ENCODE results near the gene GRB2. TPM values are rescaled to one million over a fixed set of nuclear protein-coding genes. Genes with fewer than 3 reads are reported as not detected.

Gene GRB2
- total RNA-seq, 1 experiment from 2014 or later: 148 TPM

GRCh38 chr17:75387771-75388170, 17.7 kb downstream of the GRB2 start:
- no peak for DNase-seq (ENCODE audit: low read depth, low spot score)
- no peak for TF ChIP-seq CTCF (IDR thresholded peaks at IDR 0.05)
- ChIA-PET POLR2A (no interaction called here), CTCF (no interaction called here)
- intact Hi-C loops (cut with micrococcal nuclease; ENCODE audit: unreplicated experiment) (no loop called here), in situ Hi-C loops (cut with HindIII; ENCODE audit: low pct_unique_long_range_greater_than_20kb, low sequenced_read_pairs) (no loop called here)
- Histone ChIP-seq H3K4me1 (ENCODE audit: control insufficient read depth, insufficient read depth, low read length) (peaks cover 29% of the 10 kb centered on the region), H3K27ac (ENCODE audit: low read length) (no peak overlapping the region), H3K27me3 (ENCODE audit: control insufficient read depth, insufficient read depth, low read length) (no peaks in the 10 kb centered on the region), H3K4me3 (ENCODE audit: low read depth in 2 of 2, low read length in 2 of 2) (no peak overlapping the region), H3K9me3 (ENCODE audit: control insufficient read depth, insufficient read depth, low read depth, low read length) (no peaks in the 10 kb centered on the region), H3K36me3 (ENCODE audit: control insufficient read depth, insufficient read depth, low read length) (peaks cover 6% of the 10 kb centered on the region; the same call in 1 of the 2 replicates)
- BruUV-seq (replicated peaks): no TSS peak
- no peak for ATAC-seq

- Histone ChIP-seq H3K9me3 (ENCODE audit: control insufficient read depth, insufficient read depth, low read depth, low read length) (no peaks in the 10 kb centered on the region), H3K27me3 (ENCODE audit: control insufficient read depth, insufficient read depth, low read length) (no peaks in the 10 kb centered on the region), H3K36me3 (ENCODE audit: control insufficient read depth, insufficient read depth, low read length) (0 out of 2 replicates have a peak, but pooled peaks cover 6% of the 10 kb centered on the region), H3K27ac (ENCODE audit: low read length) (no peak overlapping the region), H3K4me3 (ENCODE audit: low read depth in 2 of 2, low read length in 2 of 2) (no peak overlapping the region), H3K4me1 (ENCODE audit: control insufficient read depth, insufficient read depth, low read length) (peaks cover 18% of the 10 kb centered on the region; the same call in 1 of the 2 replicates)
- intact Hi-C loops (cut with micrococcal nuclease; ENCODE audit: unreplicated experiment) (no loop called here), in situ Hi-C loops (cut with HindIII; ENCODE audit: low pct_unique_long_range_greater_than_20kb, low sequenced_read_pairs) (no loop called here)
- ChIA-PET POLR2A (no interaction called here), CTCF (interaction anchor here (0.6 kb wide), 1 partner anchor 10 kb away, joined by 4 read pairs; no protein-coding TSS in a partner anchor)
- BruUV-seq (replicated peaks): no TSS peak
- no peak for DNase-seq (ENCODE audit: low read depth, low spot score)
- TF ChIP-seq CTCF (IDR thresholded peaks at IDR 0.05) (no peak), TCF7L2 (IDR thresholded peaks at IDR 0.05; ENCODE audit: low read depth, low read length) (no peak), SIN3A (IDR thresholded peaks at IDR 0.05; ENCODE audit: borderline replicate concordance, insufficient read depth, low read depth, low read length) (no peak)
- TF ChIP-seq, protein P1, sequence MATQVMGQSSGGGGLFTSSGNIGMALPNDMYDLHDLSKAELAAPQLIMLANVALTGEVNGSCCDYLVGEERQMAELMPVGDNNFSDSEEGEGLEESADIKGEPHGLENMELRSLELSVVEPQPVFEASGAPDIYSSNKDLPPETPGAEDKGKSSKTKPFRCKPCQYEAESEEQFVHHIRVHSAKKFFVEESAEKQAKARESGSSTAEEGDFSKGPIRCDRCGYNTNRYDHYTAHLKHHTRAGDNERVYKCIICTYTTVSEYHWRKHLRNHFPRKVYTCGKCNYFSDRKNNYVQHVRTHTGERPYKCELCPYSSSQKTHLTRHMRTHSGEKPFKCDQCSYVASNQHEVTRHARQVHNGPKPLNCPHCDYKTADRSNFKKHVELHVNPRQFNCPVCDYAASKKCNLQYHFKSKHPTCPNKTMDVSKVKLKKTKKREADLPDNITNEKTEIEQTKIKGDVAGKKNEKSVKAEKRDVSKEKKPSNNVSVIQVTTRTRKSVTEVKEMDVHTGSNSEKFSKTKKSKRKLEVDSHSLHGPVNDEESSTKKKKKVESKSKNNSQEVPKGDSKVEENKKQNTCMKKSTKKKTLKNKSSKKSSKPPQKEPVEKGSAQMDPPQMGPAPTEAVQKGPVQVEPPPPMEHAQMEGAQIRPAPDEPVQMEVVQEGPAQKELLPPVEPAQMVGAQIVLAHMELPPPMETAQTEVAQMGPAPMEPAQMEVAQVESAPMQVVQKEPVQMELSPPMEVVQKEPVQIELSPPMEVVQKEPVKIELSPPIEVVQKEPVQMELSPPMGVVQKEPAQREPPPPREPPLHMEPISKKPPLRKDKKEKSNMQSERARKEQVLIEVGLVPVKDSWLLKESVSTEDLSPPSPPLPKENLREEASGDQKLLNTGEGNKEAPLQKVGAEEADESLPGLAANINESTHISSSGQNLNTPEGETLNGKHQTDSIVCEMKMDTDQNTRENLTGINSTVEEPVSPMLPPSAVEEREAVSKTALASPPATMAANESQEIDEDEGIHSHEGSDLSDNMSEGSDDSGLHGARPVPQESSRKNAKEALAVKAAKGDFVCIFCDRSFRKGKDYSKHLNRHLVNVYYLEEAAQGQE (IDR thresholded peaks at IDR 0.05; ENCODE audit: insufficient read depth in 1 of 2, low read depth in 2 of 2, low read length in 1 of 2): no peak
- ATAC-seq: no peak
Measured at GRCh38 chr17:75386430-75386829, 19.0 kb downstream of the GRB2 start.

DNA sequence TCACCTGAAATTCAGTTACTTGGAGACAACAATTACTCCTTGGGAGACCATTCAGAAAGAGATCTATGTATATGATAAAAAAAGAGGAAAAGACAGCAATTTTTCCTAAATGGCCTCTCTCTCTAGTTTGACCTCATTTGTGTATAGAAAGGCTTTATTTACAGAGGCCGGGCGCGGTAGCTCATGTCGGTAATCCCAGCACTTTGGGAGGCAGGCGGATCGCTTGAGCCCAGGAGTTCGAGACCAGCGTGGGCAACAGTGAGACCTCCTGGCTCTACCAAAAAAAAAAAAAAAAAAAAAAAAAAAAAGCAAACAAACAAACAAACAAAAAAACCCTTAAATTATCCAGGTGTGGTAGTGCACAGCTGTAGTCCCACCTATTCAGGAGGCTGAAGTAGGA, 20.7 kb downstream of the GRB2 start:
- ChIA-PET CTCF (no interaction called here), POLR2A (no interaction called here)
- Histone ChIP-seq H3K36me3 (ENCODE audit: control insufficient read depth, insufficient read depth, low read length) (no peaks in the 10 kb centered on the region), H3K4me3 (ENCODE audit: low read depth in 2 of 2, low read length in 2 of 2) (no peak overlapping the region), H3K9me3 (ENCODE audit: control insufficient read depth, insufficient read depth, low read depth, low read length) (no peaks in the 10 kb centered on the region), H3K27ac (ENCODE audit: low read length) (no peak overlapping the region), H3K27me3 (ENCODE audit: control insufficient read depth, insufficient read depth, low read length) (no peaks in the 10 kb centered on the region), H3K4me1 (ENCODE audit: control insufficient read depth, insufficient read depth, low read length) (peaks cover 16% of the 10 kb centered on the region; the same call in 1 of the 2 replicates)
- intact Hi-C loops (cut with micrococcal nuclease; ENCODE audit: unreplicated experiment) (no loop called here), in situ Hi-C loops (cut with HindIII; ENCODE audit: low pct_unique_long_range_greater_than_20kb, low sequenced_read_pairs) (no loop called here)
- TF ChIP-seq, protein P1 (IDR thresholded peaks at IDR 0.05; ENCODE audit: insufficient read depth in 1 of 2, low read depth in 2 of 2, low read length in 1 of 2): no peak
- no peak for TF ChIP-seq CTCF (IDR thresholded peaks at IDR 0.05)
- no peak for TF ChIP-seq POLR2AphosphoS5 (IDR thresholded peaks at IDR 0.05; ENCODE audit: low read depth, low read length)
- TF ChIP-seq SIN3A (IDR thresholded peaks at IDR 0.05; ENCODE audit: borderline replicate concordance, insufficient read depth, low read depth, low read length): no peak
- TF ChIP-seq TCF7L2 (IDR thresholded peaks at IDR 0.05; ENCODE audit: low read depth, low read length): no peak
- no peak for ATAC-seq
- no TSS peak for BruUV-seq (replicated peaks)
- DNase-seq (ENCODE audit: low read depth, low spot score): no peak

All from Panc1 (cell line).